ENCODE measurements around the gene MEF2C.

The MEF2C gene

DNA sequence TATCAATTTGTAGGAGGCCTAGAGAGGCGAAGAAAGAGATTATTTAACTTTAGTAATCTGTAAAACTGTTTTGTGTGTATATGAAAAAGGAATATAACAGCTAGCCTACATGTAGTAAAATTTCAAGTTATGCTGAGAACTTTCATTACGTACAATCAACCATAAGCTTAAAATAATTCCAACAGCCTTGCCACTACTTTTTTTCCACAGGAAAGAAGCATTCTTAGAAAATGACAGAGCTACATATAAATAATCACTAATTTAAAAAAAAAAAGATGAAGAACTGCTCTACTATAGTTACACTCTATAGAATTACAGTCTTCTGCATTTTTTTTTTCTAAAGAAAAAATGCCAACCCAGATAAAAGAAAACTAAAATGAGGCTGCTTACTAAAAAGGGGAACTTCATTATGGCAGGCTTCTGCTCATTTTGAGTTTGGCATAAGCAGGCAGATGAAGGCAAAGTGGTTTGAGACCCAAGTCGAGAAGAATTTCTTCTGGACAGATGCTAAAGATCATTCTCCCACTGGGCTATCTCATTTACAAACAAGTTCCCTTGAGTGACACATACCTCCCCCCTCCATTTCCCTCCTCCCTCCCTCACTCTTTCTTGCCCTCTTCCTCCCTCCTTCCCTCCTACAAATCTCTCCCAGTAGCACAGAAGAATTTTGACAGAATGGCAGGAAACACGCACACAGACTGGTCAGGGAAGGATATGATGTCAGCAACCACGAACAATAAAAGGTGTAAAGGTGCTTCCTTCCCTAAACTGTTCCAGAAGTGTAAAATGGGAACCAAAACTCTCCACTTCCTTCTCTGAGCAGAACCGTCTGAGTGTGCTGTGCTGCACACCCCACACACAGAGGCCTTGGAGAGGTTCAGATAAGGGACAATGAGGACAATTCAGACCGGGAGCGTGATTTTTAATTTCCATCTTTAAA lies 56.1 kb downstream of the MEF2C start:
- no peak for DNase-seq (ENCODE audit: low read depth)

DNA sequence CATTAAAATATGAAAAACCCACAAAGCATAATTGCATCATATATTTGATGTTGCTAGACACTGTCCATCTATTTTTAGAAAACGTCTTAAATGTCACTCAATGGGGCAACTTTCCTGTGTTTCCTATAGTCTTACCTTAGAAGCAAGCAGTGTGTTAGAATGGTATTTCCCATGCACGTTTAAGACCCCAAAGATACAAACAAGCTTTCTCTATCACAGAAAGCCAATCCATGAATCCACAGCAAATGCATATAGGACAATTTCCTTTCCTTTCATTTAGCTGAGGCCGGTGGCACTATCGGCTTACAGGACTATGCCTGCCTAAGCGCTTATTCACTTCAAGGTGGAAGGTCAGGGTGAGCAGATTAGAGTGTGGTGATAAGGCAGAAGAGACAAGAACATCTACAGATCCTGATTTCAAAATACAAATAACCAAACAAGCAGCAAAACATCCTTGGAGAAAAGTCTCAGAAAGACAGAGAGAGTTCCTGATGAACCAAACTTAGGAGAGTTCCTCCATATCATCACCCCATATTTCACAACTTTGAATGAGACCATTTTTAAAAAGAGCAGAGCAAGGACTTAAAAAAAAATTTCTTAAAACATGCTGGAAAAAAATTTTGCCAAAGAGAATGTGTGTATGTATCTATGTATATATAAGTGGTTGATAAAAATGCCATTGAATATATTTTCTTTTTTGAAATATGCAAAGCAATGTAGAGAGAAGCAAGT lies 57.2 kb downstream of the MEF2C start:
- DNase-seq (ENCODE audit: low read depth): no peak

DNA sequence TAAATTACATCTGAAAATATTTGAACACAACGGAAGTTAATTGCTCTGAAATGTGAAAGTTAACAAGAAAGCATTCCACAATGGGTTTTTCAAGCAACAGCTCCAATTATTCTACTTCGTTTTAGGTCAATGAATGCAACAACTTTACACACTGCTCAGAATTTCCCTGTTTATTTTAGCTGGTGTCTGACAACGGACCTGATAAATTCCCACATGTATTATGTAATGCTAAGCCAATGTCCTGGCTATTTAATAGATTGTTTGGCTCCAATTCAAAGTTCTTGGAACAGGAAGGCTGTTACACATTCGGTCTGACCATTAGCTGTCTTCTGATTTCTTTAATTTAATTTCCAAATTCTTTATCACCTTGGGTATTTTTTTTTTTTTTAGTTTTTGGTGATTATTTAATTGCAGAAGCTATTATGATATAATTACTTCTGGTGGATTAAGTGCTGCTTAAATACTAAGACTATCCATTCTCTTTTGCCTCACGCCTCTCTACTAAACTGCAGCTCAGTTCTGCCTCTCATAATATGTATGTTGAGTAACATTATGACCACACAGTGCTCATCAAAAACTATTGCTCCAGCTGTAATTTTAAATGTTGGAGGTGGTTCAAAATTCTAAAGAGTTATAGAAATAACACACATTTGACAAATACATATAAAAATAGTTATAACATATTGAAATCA lies 57.9 kb downstream of the MEF2C start:
- no peak for DNase-seq (ENCODE audit: low read depth)

DNA sequence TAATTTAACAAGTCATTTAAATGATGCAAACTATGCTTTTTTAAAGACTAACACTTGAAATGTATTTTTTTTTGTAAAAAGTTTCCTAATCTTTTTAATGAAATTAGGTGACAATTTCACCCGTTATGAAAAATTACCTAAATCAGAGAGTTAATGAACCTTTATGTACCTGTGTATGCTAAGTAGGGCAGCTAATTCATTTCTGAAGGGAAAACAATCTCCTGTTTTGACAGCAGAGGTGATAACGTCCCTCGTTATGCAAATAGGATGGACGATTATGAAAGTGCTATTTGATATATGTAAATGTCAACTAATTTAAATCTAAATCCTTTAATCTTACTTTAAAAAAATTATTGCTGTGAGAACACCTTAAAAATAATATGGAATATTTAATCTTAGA lies 58.8 kb downstream of the MEF2C start:
- no peak for DNase-seq (ENCODE audit: low read depth)

DNA sequence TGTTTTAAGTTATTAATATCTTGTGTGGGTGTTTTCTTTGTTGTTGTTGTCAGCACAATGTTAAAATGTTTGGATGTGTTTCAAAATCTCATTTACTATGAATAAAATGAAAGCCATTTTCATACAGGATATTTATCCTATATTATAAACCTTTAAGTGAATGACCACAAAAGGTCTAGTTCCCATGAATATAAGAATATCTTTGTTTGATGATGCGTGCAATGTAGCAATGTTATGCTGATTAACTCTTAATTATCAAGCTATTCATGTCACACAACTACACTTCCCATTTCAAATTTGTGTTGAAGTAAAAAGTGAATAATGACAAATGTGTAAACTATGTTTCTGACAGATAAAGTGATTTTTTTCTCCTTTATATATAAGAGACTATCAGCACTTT lies 59.8 kb downstream of the MEF2C start:
- no peak for DNase-seq (ENCODE audit: low read depth)

DNA sequence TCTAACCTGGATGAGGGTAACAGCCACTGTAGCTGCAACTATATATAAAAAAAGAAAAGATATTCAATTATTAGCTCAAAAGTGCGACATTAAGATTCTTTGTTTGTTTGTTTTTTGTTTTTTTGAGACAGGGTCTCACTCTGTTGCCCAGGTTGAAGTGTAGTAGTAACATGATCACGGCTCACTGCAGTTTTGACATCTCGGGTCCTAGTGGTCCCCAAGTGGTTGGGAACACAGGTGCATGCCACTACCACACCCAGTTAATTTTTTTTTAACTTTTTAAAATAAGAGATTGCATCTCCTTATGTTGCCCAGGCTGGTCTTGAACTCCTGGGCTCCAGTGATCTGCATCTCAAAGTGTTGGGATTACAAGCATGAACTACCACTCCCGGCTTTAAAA lies 61.8 kb downstream of the MEF2C start:
- no peak for DNase-seq (ENCODE audit: low read depth)

DNA sequence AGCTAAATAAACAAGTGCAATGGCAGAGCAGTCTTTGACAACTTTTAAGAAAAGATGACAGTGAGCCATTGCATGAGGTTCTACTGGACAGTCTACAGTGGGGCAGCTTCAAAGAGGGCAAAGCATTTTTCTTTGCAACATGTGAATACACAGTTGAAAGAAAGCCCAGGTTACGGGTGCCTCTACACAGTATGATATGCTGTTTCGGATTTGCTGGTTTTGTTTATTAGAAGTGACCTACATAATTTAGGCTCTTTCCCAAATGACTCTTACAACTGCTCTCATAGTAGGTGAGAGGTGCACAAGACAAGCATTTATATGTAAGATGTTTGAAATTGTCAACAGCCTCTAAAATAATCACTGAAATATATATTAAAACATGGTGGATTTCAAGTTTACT lies 62.4 kb downstream of the MEF2C start:
- no peak for DNase-seq (ENCODE audit: low read depth)

DNA sequence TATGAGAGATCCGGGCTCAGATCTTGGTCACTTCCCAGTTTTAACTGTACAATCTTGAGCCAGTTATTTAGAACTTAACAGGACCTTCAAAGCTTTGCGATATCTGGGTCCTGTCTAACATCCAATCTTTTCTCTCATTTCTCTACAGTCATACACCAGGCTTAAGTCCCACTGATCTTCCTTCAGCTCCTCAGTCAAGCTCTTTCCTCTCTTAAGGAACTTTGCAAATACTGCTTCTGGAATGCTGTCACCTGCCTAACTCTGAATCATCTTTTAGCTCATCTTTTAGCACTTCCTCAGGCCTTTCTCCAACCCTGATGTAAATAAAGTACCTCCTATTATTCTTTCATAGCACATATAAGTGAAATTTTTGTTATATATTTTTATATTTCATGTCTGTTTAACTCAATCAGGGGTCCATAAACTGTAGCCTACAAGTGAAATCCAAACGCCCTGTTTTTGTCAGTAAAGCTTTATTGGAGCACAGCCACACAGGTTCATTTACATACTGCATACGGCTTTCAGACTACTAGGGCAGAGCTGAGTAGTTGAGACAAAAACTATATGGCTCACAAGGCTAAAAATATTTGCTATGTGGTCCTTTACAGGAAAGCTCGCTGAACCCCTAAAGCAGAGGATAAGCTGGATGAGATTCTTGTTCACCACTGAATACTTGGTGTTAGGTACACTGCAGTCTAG lies 63.5 kb downstream of the MEF2C start:
- no peak for DNase-seq (ENCODE audit: low read depth)

DNA sequence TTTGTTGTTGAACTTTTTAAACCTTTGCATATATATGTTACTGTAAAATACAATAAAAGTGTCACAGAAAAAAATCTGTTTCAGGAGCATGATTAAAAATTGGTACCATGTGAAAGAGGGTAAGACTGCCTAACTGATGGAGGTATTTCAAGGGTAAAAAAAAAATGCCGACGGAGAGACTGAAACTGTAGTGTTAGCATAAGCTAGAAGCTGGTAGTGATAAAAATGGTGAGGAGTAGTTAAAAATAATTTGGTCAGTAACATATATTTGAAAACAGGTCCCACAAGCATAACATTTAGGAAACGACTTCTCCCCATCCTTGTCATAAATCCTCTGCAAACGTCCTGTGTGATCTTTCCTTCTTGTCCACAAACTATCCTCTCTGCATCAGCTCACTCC lies 64.7 kb downstream of the MEF2C start:
- DNase-seq (ENCODE audit: low read depth): no peak

DNA sequence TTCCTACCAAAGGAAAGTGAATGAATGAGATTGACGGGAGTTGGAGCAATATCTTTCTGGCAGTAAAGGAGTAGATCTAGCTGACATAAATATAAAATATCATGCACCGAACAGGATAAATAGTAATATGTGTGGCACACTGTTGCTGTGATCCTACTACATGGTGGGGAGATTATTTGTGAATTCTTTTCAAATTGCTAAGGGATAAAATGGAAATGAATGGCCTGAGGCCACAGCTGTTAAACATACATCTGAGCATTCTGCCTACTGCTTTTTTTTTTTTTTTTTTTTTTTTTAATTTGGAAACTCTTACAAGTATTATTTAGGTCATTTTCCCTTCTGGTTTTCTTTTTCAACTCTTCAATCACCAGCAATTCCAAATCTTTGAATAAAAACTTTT lies 66.8 kb downstream of the MEF2C start:
- no peak for DNase-seq (ENCODE audit: low read depth)

DNA sequence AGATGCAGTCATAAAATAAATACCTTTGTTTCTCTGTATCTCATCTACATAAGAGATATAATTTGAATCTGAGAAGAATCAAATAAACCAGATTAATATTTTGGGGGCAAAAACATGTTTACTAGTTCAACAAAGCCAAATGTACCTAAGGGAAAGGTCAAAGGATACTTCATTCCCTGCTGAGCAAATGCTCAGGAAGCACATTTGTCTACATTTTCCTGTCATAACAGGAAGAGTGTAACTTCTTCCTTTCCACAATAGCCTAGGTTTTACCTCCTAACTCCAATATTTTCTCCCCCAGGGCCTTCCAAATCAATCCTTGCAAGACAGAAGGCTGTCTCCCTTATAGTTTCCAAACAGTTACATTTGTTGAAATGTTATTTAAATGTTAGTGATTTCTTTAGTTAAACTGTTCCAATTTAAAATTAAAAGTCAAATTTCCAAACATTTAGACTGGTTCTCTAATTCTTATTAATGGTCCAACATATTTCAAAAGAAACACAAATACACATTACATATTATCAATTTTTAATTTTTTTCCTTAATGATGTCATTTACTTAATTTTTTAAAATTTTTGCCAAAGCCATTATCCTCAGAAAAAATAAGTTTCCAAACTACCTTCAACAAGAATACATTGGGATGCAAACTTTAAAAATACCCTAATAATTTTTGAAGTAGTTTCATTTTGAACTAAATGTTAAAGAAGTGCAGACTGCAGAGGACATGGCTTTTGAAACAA lies 67.8 kb downstream of the MEF2C start:
- DNase-seq (ENCODE audit: low read depth): no peak

DNA sequence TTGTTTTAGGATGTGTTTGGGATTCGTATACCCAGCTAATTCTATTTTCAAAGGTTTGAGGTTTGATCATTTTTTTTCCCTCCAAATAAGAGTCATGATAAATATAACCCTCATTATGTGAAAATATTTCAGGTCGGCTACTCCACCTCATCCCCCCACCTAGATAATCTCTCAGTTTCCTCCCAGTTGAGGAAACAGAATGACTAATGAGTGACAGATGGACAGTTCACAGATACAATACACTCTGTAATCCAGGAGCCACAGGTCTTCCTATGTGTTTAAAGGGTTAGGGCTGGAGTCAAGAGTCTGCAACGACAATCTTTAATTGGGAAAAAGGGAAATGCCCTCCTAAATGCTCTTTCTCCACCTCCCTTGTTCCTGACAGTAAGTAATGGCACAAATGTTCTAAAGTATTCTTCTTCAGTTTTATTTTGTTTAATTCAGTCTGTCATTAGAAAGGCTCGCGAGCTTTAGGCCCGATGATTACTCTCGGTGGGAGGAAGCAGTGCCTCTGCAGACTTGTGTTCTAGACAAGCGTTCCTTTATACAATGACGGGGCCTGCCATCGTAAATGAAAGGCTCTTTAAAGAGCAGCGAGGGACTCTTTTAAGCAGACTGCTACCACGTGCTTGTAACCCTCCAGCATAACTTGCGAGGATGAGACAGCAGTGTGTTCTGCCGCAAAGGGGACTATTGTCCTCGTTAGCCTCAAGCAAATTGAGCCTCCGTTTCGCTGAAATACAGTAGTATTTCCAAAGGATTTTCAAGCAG lies 69.0 kb downstream of the MEF2C start:
- DNase-seq (ENCODE audit: low read depth): no peak

DNA sequence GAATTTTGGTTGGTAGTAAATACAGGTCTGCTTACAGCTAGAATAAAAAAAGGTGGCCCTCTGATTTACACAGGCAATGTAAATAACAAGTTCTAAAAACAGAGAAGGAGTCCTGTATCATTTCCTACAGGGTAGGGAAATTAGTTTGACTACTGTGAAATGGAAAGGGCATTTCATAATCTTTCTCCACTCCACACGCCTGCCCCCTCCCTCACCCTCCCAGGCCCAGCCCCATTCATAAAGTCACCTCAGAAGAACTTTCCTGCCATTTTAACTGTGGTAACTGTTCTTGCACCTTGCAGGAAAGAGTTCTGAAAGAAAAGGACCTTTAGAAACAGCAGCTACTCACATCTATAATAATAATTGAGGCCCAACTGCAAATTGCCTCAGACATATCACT lies 69.7 kb downstream of the MEF2C start:
- no peak for DNase-seq (ENCODE audit: low read depth)

DNA sequence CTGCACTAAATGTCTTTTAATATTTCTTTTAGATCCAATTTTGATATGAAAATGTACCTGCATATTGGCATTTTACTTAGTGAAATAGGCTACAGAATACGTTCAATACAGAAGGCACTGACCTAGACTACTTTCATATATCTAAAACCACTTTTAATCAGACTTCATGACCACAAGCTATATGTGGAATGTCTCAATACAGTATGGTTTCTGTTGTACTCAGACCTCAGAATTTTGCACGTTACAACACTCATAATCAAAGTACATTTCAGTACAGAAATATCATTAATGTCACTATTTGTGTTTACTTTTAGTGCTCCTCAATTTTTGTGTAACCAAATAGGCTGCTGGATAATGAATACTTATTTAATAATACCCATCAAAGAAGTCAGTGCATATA lies 74.8 kb downstream of the MEF2C start:
- DNase-seq (ENCODE audit: low read depth): no peak

DNA sequence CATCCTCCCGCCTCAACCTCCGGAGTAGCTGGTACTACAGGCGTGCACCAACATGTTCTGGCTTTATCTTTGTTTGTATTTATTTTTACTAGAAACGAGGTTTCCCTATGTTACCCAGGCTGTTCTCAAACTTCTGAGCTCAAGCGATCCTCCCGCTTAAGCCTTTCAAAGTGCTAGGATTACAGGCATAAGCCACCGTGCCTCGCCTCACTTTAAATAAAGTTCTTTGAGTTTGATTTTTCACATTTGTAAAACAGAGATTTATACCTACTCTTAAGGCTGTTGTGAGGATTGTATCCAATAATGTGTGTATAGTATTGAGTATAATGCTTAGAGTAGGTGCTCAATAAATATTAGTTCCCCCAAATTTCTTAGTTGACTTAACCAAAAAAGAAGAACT lies 75.7 kb downstream of the MEF2C start:
- no peak for DNase-seq (ENCODE audit: low read depth)

DNA sequence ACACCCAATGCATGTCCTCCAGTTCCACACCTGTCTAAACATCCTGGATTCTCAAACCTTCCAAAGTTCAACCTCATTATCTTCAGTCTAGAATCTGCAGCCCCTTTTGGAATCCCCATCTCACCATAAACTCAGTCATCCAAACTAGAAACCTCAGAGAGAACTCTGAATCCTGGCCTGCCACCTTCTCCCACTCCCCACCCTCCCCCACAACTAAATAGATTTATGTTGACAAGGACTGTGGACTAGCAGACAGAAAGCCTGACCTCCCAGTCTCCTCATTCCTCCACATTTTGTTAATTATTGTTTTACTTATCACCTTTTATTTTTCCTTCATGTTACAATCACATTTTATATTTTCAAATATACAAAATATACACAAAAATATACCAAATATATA lies 76.6 kb downstream of the MEF2C start:
- DNase-seq (ENCODE audit: low read depth): no peak

DNA sequence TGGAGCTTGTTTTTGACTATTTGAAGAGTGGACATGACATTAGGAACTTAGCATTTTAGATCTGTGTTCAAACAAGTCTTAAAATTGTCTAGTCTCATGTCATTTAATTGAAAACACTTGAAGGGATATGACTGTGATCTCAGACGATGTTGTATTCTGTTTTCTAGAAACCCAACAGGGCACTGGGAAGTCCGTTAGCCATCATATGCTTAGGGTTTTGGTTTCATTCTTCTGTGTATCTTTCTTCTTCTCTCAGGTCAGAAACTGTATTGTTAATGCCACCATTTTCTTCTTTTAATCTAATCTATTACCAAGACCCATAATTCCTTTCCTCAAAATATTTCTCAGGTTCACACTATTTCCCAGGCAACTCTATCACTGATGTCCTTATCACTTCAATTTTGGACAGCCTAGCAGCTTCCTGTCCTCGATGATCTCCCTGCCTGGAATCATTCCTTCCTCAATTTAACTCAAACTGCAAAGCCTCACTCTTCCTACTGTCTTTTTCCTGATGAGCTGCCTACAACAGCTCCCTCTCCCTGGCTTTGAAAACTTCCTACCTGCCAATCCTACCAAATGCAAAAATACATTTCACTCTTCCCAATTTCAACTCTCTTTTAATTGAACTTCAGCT lies 77.7 kb downstream of the MEF2C start:
- no peak for DNase-seq (ENCODE audit: low read depth)

DNA sequence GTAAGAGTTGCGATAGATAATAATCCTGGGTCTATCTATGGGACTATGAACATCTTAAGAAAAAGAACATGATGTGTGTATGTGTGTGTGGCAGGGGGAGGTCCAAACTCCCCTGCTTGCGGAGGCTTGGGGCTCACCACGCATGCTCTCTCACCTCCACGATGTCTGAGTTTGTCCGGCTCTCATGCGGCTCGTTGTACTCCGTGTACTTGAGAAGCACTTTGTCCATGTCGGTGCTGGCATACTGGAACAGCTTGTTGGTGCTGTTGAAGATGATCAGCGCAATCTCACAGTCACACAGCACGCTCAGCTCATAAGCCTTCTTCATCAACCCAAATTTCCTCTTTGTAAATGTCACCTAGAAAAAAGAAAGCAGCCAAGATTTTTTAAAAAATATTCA lies 78.5 kb downstream of the MEF2C start:
- DNase-seq (ENCODE audit: low read depth): no peak

DNA sequence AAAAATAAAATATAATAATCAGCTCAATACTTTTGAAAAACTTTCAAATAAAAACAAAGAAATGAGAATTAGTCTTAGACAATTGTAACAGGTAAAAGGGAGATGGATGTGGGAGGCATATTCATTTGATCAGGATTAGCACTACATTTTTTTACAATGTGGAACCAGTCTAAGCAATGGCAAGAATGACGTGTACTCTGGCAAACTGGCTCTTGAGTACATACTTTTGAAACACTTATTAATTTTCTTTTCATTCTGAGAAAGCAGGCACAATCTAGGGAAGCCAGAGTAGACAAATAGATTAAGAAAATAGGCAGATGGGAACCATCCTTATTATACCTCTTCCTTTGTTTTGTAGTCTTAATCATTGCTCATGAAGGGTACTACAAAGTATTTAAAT lies 79.7 kb downstream of the MEF2C start:
- no peak for DNase-seq (ENCODE audit: low read depth)

DNA sequence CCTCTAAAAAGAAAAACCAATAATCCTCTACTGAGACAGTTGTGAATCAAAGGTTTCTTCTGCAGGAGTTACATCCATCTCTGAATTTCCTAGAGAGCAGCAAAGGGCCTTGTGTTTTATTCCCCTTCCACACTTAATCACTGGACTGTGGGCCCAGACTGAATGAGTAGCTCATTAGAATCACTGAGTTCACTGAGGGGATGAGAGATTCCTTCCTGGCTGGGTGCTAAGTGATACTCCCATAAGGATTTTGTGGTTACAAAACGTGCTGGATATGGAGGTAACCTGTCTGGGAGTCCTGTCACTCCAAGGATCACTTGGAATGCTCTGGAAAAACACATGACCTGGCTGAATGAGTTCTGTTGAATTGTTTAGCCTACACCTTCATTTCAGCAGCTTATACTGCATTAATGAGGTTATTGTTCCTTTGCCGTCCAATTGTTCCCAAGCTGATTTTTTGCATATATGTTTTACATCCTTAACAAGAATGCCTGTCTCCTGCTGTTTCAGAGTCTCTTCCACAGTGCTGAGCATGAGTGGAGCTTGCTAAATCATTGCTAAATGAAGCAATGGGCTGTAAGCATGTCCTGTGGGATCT lies 82.9 kb downstream of the MEF2C start:
- no peak for DNase-seq (ENCODE audit: low read depth)
